GM18507 (cell line): ENCODE measurements around the gene SPRING1.

Experiments used
- DNase-seq: peaks from one replicate; pipeline ENCODE4 v3.0.0; 2011; ENCODE audit warnings: low read depth; ENCODE audit not compliant: insufficient read length; ENCODE audit errors: extremely low spot score
- FAIRE-seq: peaks from 2 replicates; lab custom pipeline; 2011; peaks lifted over from hg19 to GRCh38; lab: Jason Lieb, UNC

SPRING1 gene

GRCh38 chr12:116712458-116713303 is 25.2 kb downstream of the SPRING1 start:
- DNase-seq (no peak), FAIRE-seq (no peak)

GRCh38 chr12:116710370-116711150 is 27.3 kb downstream of the SPRING1 start:
- no peak for FAIRE-seq
- no peak for DNase-seq

DNA sequence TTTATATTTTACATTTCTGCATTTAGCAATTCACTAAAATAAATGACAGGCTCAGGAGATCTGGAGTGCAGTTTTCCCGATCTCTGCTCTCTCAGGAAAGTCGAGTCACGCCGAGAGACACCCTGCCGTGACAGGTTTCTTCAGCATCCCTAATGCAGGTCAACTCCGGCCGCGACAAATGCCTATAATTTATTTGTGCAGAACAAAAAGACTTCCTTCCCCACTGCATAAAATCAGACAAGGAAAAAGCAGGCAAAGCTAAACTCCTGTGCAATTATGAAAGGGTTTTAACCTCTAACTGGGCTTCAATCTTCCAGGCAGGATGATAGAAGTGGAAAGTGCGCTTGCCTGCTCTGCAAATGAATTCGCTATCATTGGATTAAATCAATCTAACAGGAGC is 28.1 kb downstream of the SPRING1 start:
- DNase-seq: no peak
- no peak for FAIRE-seq

- FAIRE-seq (peak; percentile 69), DNase-seq (no peak)
Observed at GRCh38 chr12:116708826-116709756, 28.8 kb downstream of the SPRING1 start.

DNA sequence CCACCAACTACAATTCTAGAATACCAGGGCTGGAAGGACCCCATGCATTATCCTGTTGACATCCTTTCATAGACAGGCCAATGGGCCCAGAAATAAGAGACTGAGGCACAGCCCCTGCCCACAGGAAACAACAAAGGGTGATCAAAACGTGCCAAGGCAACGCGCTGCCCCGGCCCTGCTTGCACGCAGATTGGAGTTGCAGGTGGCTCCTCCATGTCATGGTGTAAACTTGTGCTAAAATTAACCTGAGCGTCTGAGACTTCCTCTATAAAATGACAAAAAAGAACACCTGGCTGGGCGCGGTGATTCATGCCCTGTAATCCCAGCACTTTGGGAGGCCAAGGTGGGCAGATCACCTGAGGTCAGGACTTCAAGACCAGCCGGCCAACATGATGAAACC is 30.1 kb downstream of the SPRING1 start:
- no peak for FAIRE-seq
- no peak for DNase-seq

- DNase-seq: peak; percentile 56
- peak; percentile 85 for FAIRE-seq
Observed at GRCh38 chr12:116703214-116703795, 34.6 kb downstream of the SPRING1 start.

DNA sequence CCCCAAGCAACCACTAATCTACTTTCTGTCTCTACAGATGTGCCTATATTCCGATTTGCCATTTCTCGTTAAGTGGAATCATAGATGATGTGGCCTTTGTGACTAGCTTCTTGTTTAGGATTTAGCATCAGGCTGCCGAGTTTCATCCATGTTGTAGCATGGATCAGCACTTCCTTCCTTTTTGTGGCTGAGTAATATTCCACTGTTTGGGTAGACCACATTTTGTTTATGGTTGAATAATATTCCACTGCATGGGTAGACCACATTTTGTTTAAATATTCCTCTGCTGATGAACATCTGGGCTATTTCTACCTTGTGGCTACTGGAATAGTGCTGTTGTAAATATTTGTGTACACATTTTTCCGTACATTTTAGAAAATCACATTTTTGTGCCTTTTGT is 36.4 kb downstream of the SPRING1 start:
- FAIRE-seq (no peak), DNase-seq (no peak)

- DNase-seq (no peak), FAIRE-seq (no peak)
Observed at GRCh38 chr12:116700066-116700465, 37.8 kb downstream of the SPRING1 start.

GRCh38 chr12:116698554-116699075 is 39.3 kb downstream of the SPRING1 start:
- FAIRE-seq: no peak
- no peak for DNase-seq

DNA sequence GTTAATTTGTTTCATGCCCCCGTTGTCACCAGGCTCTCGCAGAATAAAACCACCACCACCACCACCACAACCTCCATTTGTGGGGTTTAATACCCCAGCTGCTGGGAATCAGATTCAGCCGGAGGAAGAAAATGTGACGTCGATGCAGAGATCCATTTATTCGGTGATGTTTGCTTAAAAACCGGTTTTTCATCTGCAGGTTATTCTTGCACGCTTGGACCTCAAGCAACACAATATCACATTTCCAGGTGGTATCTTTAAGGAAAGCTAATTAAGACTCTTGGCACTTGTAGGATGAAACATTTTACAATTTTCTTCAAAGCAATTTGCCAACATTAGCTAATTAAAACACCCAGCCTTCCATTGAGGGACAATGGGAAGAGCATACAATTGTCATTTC is 39.8 kb downstream of the SPRING1 start:
- no peak for FAIRE-seq
- no peak for DNase-seq

- DNase-seq: no peak
- FAIRE-seq: no peak
Observed at GRCh38 chr12:116697716-116698115, 40.2 kb downstream of the SPRING1 start.

- no peak for FAIRE-seq
- DNase-seq: no peak
Observed at GRCh38 chr12:116697305-116697704, 40.6 kb downstream of the SPRING1 start.

DNA sequence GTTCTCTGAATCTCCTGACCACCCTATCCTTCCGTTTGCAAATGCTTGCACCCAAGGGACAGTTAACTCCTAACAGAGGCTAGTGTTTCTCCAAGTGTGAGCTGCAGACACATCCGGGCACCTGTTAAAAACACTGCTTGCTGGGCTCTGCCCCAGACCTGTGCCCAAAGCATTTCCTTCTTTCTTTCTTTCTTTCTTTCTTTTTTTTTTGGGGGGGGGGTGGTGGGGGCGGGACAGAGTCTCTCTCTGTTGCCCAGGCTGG is 42.5 kb downstream of the SPRING1 start:
- FAIRE-seq (no peak), DNase-seq (no peak)

DNA sequence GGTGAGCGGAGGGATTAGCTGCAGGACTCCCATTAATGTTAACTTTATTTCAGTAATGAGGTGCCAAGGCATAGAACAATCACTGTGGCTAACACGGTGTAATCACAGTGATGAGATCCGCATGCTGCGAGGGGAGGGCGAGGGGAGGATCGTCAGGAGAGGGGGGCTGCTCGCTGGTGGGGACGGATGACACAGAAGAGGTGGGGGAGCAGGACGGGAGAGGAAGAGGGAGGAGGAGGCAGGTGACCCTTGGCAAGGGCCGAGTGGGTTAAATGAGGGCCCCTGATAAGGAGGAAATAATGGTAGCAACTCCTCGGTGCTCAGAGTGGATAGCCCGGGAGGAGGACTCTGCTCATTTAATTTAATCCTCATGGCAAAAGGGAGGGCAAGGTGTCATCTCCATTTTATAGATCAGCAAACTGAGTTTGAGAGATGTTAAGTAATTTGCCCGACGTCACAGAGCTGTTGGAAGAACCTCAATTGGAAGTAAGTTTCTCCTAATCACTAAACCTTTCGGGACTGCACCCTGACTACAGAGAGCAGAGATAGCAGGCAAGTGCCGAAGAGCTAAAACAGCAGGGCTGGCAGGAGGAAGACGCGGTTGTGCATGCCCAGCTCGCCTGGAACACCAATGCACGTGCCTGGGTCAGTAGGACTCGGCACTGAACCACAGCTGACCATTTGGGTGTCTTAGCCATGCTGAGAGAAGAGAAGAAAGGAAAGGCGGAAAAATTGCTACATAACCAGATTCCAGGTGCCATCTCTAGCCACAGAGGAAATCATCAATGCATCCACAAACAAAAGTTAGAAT is 43.0 kb downstream of the SPRING1 start:
- FAIRE-seq (no peak), DNase-seq (no peak)

DNA sequence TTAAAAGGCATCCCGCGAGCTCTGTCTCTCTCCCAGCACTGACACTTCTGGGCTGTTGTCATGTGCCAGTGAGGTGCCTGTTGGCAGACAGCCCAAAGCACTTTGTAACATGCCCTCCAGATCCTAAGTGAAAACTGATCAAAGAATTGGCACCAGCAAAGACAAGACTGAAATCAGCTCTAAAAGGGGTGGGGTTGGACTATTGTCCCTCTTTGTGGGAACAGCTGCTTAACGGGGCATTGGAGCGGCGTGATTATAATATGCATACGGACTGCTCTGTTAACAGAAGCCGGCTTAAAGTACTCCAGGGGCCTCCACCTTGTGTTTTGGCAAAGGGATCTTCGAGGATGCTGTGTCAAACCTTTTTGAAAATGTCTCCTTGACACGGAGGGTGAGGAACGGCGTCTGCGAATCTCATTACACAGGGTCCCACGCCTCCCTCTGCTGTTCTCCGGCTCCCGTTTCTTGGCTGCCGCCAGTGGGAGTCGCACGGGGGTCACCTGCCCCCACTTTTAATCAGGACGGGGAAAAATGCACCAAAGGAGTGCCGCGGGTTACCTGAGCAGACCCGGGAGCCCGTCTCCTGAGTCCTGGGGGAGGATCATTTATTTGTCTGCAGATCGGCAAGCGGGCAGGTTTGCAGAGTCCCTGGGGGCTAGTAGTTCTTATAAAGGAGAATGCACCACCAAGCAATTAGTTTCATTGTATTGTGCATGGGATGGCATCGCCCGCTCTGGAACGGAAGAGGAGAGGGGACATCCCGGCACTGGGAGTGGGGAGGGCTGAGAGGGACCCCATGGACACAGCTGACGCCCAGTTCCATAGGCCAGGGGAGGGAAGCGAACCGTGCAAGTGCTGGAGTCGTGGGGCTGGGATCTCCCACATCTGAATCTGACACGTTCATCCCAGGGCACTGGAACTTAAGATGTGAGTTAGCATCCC is 44.3 kb downstream of the SPRING1 start:
- FAIRE-seq: no peak
- DNase-seq: no peak

DNA sequence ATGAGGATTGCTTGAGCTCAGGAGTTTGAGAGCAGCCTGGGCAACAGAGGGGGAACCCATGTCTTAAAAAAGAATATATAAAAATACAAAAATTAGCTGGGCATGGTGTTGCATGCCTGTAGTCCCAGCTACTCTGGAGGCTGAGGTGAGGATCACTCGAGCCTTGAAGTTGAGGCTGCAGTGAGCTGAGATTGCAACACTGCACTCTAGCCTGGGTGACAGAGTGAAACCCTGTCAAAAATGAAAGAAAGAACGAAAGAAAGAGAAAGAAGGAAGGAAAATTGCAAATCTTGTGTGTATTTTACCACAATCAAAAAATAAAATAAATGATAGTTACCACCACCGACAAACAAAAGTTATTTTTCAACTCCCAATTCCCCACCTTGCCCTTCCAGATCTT is 45.3 kb downstream of the SPRING1 start:
- no peak for DNase-seq
- FAIRE-seq: no peak

GRCh38 chr12:116691636-116692035 is 46.2 kb downstream of the SPRING1 start:
- no peak for FAIRE-seq
- DNase-seq: no peak

DNA sequence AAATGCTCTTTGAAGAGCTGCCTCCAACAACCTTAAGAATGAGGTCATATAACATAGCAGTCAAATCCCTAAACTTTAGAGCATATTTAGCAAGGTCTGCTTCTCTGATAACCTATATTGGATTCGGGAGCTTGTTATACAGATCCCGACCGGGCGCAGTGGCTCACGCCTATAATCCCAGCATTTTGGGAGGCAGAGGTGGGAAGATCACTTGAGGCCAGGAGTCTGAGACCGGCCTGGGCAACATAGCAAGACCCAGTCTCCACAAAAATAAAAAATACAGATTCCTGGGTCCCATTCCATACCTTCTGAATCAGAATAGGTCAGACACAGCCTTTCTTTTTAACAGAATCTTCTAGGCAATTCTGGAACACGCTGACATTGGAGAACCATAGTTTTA is 46.7 kb downstream of the SPRING1 start:
- DNase-seq (no peak), FAIRE-seq (no peak)
